HG03442 (cell line): Measurements from ENCODE around the gene BABAM2.
"Not testable (repeated sequence)": the region's sequence is repeated elsewhere in the genome, so short reads cannot be mapped to it uniquely, and the experiment has no call there.

ENCODE experiments used
- ATAC-seq: cut with Tn5 transposase; IDR thresholded peaks from one replicate; pipeline ENCODE4 v1.9.1; 2021; ENCODE audit warnings: mild to moderate bottlenecking, moderate library complexity; ENCODE audit not compliant: unreplicated experiment

Gene BABAM2

GRCh38 chr2:28365158-28365557, 474.6 kb downstream of the BABAM2 start:
- no peak for ATAC-seq

- no peak for ATAC-seq
These were observed 475.6 kb downstream of the BABAM2 start for GRCh38 chr2:28366149-28366495.

GRCh38 chr2:28366496-28367282, 476.2 kb downstream of the BABAM2 start:
- no peak for ATAC-seq

GRCh38 chr2:28367667-28368356, 477.3 kb downstream of the BABAM2 start:
- no peak for ATAC-seq

GRCh38 chr2:28368357-28368798, 477.8 kb downstream of the BABAM2 start:
- ATAC-seq = no peak

- no peak for ATAC-seq
These were observed 478.8 kb downstream of the BABAM2 start for GRCh38 chr2:28369358-28369757.

- ATAC-seq = no peak
These were observed 479.8 kb downstream of the BABAM2 start for GRCh38 chr2:28370354-28370753.

GRCh38 chr2:28371728-28372127, 481.2 kb downstream of the BABAM2 start:
- ATAC-seq = not testable (repeated sequence)

- ATAC-seq = no peak
These were observed 483.3 kb downstream of the BABAM2 start for GRCh38 chr2:28373854-28374253.

GRCh38 chr2:28374331-28374730, 483.8 kb downstream of the BABAM2 start:
- ATAC-seq = no peak

GRCh38 chr2:28375236-28375635, 484.7 kb downstream of the BABAM2 start:
- no peak for ATAC-seq

GRCh38 chr2:28375742-28376631, 485.5 kb downstream of the BABAM2 start:
- no peak for ATAC-seq

GRCh38 chr2:28377195-28377816, 486.8 kb downstream of the BABAM2 start:
- ATAC-seq = no peak

GRCh38 chr2:28377984-28378678, 487.6 kb downstream of the BABAM2 start:
- no peak for ATAC-seq

GRCh38 chr2:28378679-28379584, 488.4 kb downstream of the BABAM2 start:
- no peak for ATAC-seq

GRCh38 chr2:28380219-28380618, 489.7 kb downstream of the BABAM2 start:
- no peak for ATAC-seq

- no peak for ATAC-seq
These were observed 491.0 kb downstream of the BABAM2 start for GRCh38 chr2:28381225-28382180.

GRCh38 chr2:28382755-28383154, 492.2 kb downstream of the BABAM2 start:
- ATAC-seq = no peak
